BE2C (cell line): ENCODE data around the gene ECI2.

ENCODE experiments used
- DNase-seq: peaks from one replicate; pipeline ENCODE4 v3.0.0-alpha.2; 2020
- H3K27me3 ChIP-seq: fragments of 250-450 bp; sonication (Bioruptor Pico); 2 replicates; pipeline ENCODE4 v1.5.1; 2020; ENCODE audit warnings: mild to moderate bottlenecking
- H3K36me3 ChIP-seq: fragments of 250-450 bp; sonication (Bioruptor Pico); 2 replicates; pipeline ENCODE4 v1.5.1; 2020; ENCODE audit warnings: mild to moderate bottlenecking
- H3K4me1 ChIP-seq: fragments of 250-450 bp; sonication (Bioruptor Pico); 2 replicates; pipeline ENCODE4 v1.5.1; 2020
- H3K4me3 ChIP-seq: 2 replicates; pipeline ENCODE4 v1.5.1; 2011; ENCODE audit warnings: low read depth, low read length
- H3K9me3 ChIP-seq: fragments of 250-450 bp; sonication (Bioruptor Pico); 2 replicates; pipeline ENCODE4 v1.5.1; 2020
- CTCF ChIP-seq: IDR thresholded peaks from 2 replicates; pipeline ENCODE4 v1.5.1; 2012; ENCODE audit warnings: mild to moderate bottlenecking, low read depth, low read length

Gene ECI2

DNA sequence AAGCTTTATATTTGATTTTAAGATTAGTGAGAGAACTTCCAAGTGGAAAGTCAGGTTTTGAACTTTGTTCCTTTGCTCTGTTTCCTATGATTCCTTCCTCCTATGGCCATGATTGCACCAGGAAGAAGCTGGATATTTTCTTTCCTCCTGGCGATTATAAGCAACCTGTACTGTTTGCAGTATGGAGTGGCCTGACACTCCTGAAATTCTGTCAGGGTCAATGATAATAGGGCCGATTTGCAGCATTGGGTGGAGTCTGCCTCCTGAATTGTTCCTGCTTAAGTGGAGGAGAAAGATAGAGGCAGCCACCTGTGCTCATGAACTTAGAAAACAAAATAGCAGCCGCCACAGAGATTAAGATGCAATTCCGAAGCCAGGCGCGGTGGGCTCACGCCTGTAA lies 46.7 kb downstream of the ECI2 start:
- H3K36me3 ChIP-seq: no peaks in the 10 kb centered on the region
- DNase-seq: no peak
- no peaks in the 10 kb centered on the region for H3K4me1 ChIP-seq
- no peak for TF ChIP-seq CTCF
- peaks cover 4% of the 10 kb centered on the region; the same call in 1 of the 2 replicates for H3K27me3 ChIP-seq
- H3K9me3 ChIP-seq: no peaks in the 10 kb centered on the region
- H3K4me3 ChIP-seq: no peak overlapping the region

DNA sequence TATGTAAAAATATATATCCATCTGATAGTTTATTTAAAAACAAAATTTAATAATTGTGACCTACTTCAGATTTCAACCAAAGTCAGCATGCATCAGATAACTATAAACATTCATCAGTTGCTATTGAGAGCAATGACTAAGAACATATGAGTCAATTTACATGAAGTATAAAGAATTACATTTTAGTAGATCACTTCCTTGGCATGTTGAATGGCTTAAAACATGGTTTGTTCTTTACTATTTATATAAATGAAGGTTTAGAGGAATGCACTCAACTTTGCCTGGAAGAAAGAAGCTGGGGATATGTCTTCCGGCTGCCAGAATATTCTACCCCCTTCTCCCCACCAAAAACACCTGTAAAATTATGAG lies 50.1 kb downstream of the ECI2 start:
- H3K4me3 ChIP-seq: no peak overlapping the region
- H3K9me3 ChIP-seq: no peaks in the 10 kb centered on the region
- H3K27me3 ChIP-seq: peaks cover 8% of the 10 kb centered on the region
- DNase-seq: no peak
- no peak for TF ChIP-seq CTCF
- H3K4me1 ChIP-seq: no peaks in the 10 kb centered on the region
- no peaks in the 10 kb centered on the region for H3K36me3 ChIP-seq

- H3K4me1 ChIP-seq: no peaks in the 10 kb centered on the region
- no peak overlapping the region for H3K4me3 ChIP-seq
- H3K9me3 ChIP-seq: no peaks in the 10 kb centered on the region
- no peak for DNase-seq
- H3K36me3 ChIP-seq: no peaks in the 10 kb centered on the region
- no peak for TF ChIP-seq CTCF
- peaks cover 8% of the 10 kb centered on the region for H3K27me3 ChIP-seq
Observed at GRCh38 chr6:4084444-4085331, 50.7 kb downstream of the ECI2 start.

- H3K4me3 ChIP-seq: no peak within 1 kb of the TSS
- H3K4me1 ChIP-seq: no peaks in the 10 kb centered on the region
- no peaks in the 10 kb centered on the region for H3K36me3 ChIP-seq
- H3K27me3 ChIP-seq: peaks cover 3% of the 10 kb centered on the region; the same call in 1 of the 2 replicates
- no peak for DNase-seq
- no peak for TF ChIP-seq CTCF
- H3K9me3 ChIP-seq: no peaks in the 10 kb centered on the region
Observed at GRCh38 chr6:4078691-4079471, 56.5 kb downstream of the ECI2 start, which contains the start of gene FAM217A. Gene FAM217A (minus strand): TSS chr6:4079137. CDS start chr6:4077414, 1,723 bp downstream.

GRCh38 chr6:4074478-4075235 lies 60.7 kb downstream of the ECI2 start:
- no peaks in the 10 kb centered on the region for H3K27me3 ChIP-seq
- H3K4me1 ChIP-seq: no peaks in the 10 kb centered on the region
- no peaks in the 10 kb centered on the region for H3K36me3 ChIP-seq
- TF ChIP-seq CTCF: no peak
- H3K9me3 ChIP-seq: no peaks in the 10 kb centered on the region
- no peak for DNase-seq
- H3K4me3 ChIP-seq: no peak overlapping the region
